Sciatic nerve (tissue), 2 donors: ENCODE measurements around the gene TMEM89. TPM values are rescaled to one million over a fixed set of nuclear protein-coding genes. Genes with fewer than 3 reads are reported as not detected.

Experiments
- ATAC-seq: fragments of 200-7000 bp; cut with Tn5 transposase; one replicate; pipeline ENCODE4 v1.9.1; 2020; ENCODE audit warnings: mild to moderate bottlenecking, moderate library complexity
- DNase-seq: peaks from one replicate; pipeline ENCODE4 v3.0.0-alpha.2; 2020; ENCODE audit warnings: low spot score
- intact Hi-C: fragments of 100-400 bp; cut with DNase I; formaldehyde crosslinking; loops from one replicate; pipeline ENCODE4 v1.14.2; 2022
- total RNA-seq: library from RNA; stranded (reverse); fragmentation: NEBNext Ultra II Directional; extraction: Animal tissue kit (Norgen Biotek cat#: 25700); gene quantifications from one replicate; pipeline ENCODE4 v1.2.1, GENCODE V29; 2021
- donor health status: DM: no; HTN: no; CAD: no.
- donor health status: DM: no; HTN: no; CAD: no.

TMEM89 gene
- total RNA-seq, 1 donor from 2014 or later = not detected

DNA sequence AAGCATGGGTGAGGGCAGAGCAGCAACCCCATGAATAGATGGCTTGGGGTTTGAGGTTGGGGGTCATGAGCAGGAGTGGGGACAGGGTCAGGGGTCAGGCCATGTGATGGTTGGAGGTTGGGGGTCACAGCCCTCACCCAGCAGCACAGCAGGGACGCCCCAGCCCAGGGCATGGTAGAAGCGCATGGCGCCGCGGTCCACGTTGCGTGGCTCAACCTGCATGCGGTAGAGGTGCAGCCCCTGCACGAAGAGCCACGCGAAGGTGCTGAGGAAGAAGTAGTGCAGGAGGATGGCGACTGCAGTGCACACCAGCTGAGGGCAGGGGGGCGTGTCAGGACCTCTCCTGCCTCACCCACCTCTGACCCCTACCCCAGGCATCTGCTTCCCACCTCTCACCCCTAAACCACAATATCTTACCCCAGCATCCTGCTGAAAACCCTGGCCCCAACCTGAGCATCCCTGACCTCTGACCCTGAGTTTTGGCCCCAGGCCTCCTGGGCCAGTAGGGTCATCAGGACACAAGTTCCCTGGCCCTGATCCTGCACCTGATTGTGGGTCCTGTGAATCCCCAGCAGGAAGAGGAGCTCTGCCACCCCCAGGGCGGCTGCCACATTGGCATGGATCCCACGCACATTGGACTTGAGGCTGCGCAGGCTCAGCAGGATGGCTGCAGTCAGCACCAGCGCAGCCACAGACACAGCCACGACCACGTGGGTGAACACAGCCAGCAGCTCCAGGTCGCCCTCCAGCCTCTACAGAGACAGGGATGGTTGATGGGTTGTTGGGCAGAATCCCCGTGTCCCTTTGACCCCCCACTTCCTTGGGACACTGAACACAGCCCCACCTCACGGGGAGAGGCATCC is 23.6 kb upstream of the TMEM89 start:
- intact Hi-C loops = no loop called here
- no peak for ATAC-seq
- DNase-seq = no peak

GRCh38 chr3:48642605-48643004 is 21.0 kb upstream of the TMEM89 start:
- ATAC-seq (no peak), DNase-seq (no peak)
- intact Hi-C loops = no loop called here

DNA sequence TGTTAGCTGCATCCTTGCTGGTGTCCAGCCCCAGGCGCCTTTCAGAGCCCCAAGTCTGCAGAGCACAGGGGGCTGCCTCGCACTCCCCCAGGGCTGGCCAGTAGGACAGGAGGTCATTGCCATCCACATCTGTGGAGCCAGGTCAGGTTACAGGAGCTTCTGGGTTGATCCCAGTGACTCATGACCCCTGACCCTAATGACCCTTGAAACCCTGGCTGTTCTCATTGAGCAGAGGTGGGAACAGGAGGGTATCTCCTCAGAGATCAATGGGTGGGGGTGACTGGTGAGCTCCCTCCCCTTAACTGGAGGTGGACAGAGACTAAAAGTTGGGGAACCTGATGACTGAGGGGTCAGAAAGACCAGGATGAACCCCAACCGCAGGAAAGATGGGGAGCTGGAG is 19.8 kb upstream of the TMEM89 start:
- DNase-seq (no peak), ATAC-seq (no peak)
- intact Hi-C loops = no loop called here

GRCh38 chr3:48639944-48640606 is 18.5 kb upstream of the TMEM89 start:
- DNase-seq (no peak), ATAC-seq (no peak)
- intact Hi-C loops = no loop called here

- intact Hi-C loops = no loop called here
- ATAC-seq (no peak), DNase-seq (no peak)
Measured at GRCh38 chr3:48637305-48637704, 15.7 kb upstream of the TMEM89 start.

- intact Hi-C loops = no loop called here
- DNase-seq (no peak), ATAC-seq (no peak)
Measured at GRCh38 chr3:48636149-48636655, 14.6 kb upstream of the TMEM89 start.

GRCh38 chr3:48635222-48636021 is 13.9 kb upstream of the TMEM89 start, which contains the start of gene SLC26A6:
Gene SLC26A6 (minus strand): TSS chr3:48635461. CDS start chr3:48635393, 68 bp downstream.
- peak; percentile 99 for ATAC-seq
- intact Hi-C loops = no loop called here
- DNase-seq = peak; percentile 98

DNA sequence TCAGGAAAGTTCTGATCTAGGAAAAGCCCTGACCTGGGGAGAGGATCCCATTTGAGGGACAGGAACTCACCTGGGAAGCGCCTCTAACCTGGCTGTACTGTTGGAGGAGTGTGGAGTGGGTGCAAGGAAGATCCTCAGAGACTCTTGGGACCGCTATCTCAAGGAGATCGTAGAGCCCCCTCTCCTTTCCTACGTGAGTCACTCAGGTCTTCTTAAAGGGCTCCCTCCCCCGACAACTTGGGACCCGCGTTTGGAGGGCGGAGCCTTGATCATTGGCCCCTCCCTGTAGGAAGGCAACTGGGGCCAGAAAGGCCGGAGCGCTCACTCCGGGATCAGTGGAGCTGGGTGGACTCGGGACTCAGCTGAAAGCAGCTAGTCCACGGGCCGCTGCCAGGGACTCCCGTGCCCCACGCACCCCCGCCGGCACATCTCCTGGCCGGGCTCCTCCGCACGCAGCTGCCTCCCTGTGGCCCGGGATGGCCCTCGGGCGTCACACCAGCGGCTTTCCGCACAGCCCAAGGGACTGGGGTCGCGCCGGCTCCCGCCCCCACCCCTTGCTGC is 13.2 kb upstream of the TMEM89 start:
- intact Hi-C loops = no loop called here
- ATAC-seq (peak; percentile 45), DNase-seq (peak; percentile 76)

GRCh38 chr3:48633743-48634142 is 12.2 kb upstream of the TMEM89 start:
- intact Hi-C loops = no loop called here
- DNase-seq = no peak
- ATAC-seq = no peak

- no peak for ATAC-seq
- no peak for DNase-seq
- intact Hi-C loops = no loop called here
Measured at GRCh38 chr3:48633256-48633655, 11.7 kb upstream of the TMEM89 start.

DNA sequence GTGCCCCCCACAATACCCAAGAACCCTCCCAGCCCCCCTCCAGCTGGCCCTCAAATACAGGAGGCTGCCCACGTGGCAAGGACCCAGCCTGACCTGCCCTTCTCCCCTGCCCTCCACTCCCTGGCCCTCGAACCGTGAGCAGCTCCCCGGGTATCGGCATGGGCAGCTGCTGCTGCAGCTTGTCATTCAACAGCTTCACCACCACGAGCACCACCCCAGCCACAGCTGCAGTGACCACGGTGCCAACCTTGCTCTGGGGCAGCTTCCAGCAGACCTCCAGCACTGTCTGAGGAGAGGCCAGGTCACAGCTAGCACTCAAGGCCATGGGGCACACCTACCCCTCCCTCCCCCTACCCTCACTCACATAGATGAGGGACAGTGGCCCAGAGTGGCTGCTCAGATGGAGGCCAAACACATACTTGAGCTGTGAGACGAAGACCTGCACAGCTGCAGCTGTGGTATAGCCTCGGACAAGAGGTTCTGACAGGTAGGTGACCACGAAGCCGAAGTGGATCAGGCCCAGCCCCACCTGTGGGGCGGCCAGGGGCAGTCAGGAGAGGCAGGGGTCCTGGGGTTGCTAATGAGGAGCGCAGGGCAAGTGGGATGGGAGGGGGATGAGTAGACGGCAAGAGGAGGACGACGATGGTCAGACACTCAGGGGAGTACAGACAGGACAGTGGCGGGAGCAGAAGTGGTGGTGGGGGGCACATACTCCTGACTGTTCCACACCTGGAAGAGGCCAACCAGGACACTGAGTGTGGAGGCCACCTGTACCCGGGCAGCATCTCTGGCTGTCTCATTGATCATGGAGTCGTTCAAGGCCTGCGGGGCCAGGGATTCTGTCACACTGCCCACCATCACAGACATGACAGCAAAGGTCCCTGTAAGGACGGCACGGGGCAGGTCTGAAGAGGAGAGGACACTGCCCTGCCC is 10.2 kb upstream of the TMEM89 start:
- intact Hi-C loops = no loop called here

GRCh38 chr3:48630833-48631232 is 9.3 kb upstream of the TMEM89 start:
- ATAC-seq (no peak), DNase-seq (no peak)
- intact Hi-C loops = no loop called here

More for the DNA sequence above, 10.2 kb upstream of the TMEM89 start:
- ATAC-seq (no peak), DNase-seq (no peak)

GRCh38 chr3:48630407-48630806 is 8.8 kb upstream of the TMEM89 start:
- DNase-seq = no peak
- no peak for ATAC-seq
- intact Hi-C loops = no loop called here

DNA sequence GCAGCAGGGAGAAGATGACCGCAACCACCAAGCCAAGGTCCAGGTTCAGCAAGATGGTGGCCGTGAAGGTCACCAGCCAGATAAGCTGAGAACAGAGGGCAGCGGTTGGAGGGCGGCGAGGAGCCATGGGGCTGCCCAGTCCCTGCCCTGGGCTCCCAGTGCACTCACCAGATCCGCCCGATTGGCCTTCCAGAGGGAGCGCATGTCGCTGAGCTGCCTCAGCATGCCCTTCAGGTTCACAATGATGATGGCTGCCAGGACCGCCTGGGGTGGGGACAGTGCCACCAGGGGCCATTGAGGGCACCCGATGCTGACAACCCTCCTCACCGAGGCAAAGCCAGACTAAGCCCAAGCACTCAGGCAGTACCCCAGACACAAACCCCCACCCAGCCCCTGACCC is 8.3 kb upstream of the TMEM89 start:
- DNase-seq (no peak), ATAC-seq (no peak)
- intact Hi-C loops = no loop called here

DNA sequence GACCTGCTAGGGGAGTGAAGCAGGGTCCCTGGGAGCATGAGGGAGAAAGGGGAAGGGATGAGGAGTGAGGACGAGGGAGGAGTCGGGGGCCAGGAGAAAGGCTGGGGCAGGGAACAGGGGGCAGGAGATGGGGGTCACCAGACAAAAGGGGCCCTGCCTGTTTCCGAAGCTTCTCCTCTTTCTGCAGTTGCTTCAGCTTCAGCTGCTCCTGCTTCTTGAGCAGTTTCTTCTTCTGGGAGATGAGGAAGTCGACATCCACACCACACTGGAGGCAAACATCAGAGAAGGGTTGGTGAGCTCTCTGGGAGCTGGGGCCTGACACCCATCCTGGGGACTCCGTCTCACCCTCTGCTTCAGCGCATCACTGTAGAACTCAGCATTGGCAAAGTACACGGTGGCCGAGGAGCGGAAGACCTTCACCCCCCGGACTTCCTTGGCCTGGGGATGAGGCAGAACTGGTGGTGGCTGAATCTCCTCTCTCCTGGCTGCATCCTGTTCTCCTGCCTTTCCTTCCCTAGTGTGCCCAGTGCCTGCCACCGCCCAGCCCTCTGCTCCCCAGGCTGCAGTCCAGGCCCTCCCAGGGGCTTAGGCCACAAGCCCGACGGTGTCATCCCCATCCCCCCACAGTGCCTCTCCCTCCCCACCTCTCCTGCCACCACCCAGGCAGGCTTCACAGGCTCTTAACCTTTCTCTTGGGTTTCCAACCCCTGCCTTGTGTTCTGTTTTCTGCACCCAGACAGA is 6.9 kb upstream of the TMEM89 start:
- ATAC-seq = no peak
- intact Hi-C loops = no loop called here
- DNase-seq = no peak

DNA sequence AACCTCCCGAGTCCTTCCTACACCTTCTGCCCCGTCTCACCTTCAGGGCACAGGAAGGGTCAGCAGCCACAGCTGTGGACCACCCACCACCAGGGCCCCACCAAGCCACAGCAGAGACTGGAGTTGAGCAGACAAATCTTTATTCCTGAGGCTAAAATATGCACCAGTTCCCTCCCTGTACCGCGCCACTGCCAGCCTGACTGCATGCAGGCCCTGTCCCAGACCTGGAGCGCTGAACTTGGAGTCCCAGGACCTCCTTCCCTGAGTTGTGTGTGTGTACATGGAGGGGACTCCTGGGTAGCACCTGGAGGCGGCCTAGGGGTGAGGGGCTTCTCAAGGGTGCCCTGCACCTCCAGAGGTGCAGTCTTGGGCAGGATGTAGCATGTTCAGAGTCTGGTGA is 4.0 kb upstream of the TMEM89 start:
- ATAC-seq (no peak), DNase-seq (no peak)
- intact Hi-C loops = no loop called here

DNA sequence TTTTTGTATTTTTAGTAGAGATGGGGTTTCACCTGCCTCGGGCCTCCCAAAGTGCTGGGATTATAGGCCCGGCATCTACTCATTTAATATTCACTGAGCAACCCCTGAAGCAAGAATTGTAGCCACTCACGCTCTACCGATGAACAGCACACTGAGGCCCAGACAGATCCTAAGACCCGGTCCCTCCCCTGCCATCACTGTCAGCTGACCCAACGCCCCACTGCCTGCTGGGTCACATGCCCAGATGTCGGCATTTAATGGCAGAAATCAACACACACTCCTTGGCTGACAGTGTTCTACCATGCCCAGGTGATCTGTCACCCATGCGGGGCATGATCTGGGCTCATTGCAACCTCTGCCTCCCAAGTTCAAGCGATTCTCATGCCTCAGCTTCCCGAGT is 3.2 kb upstream of the TMEM89 start:
- intact Hi-C loops = no loop called here
- ATAC-seq (no peak), DNase-seq (no peak)
